ENCODE measurements around the gene SOX21.

SOX21 gene

DNA sequence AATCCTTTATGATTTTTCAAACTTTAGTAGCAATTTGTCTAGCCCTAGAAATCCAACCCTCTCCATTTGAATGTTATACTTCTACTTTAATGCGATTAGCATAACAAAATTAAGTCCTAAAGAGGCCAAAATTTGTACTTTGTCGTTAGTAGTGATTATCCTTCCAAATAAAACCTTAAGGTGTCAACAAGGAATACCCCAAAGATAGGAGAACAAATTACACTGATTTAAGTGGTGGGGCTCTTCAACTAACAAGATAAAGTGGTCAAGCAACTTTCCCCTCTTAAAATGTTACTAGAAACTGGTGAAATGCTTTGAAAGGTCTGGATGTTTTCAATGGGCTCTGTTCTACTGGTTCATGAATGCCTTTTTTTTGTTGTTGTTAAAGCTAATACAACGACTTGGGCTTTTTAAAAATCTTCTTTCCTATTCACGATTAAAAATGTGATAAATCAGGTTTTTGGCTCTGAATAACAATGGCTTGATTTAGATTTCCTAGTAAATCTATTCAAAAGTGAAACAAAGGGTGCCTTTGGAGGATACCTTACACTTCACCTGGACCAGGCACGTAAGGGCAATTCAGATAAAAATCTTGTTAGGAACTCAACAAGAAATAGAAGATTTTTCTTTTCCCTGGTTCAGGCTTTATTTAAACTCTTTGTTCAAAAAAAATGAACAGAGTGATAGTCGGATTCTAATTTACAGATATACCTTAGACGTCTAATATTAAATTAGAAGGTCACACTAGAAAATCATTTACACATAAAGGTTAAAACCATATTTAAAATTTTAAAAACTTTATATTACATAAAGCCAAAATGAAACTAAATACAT lies 3.1 kb downstream of the SOX21 start:
- no peak for DNase-seq (ENCODE audit: low read depth in 1 of 2, low spot score in 1 of 2)

GRCh38 chr13:94708031-94708859 lies 4.1 kb downstream of the SOX21 start:
- no peak for DNase-seq (ENCODE audit: low read depth in 1 of 2, low spot score in 1 of 2)

GRCh38 chr13:94707400-94708021 lies 4.8 kb downstream of the SOX21 start:
- DNase-seq (ENCODE audit: low read depth in 1 of 2, low spot score in 1 of 2), result no peak

DNA sequence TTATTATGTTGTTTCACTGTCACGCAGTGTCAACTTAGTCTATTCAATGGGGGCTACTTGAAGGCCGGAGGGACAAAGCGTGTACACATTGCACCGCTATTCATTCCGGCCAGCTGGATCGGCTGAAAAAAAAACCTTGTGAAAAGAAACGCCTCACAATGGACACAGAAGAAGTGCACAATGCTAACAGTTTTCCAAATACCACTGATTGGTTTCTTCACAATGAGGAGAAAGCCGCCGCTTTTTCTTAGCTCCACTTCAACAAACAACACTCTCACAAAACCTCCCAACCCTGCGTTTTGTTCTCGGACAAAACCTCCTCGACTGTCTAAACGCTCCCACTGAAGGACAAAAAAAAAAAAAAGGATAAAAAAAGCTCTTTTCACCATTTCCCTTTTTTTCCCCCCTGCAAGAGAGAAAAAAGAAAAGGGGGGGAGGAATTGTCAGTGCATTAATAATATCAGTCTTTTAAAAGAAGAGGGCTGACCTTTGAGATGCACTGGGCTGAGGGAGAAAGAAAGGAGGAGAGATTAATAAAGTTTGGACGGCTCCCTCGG lies 5.4 kb downstream of the SOX21 start:
- DNase-seq (ENCODE audit: low read depth in 1 of 2, low spot score in 1 of 2), result no peak

GRCh38 chr13:94706101-94706842 lies 6.1 kb downstream of the SOX21 start:
- no peak for DNase-seq (ENCODE audit: low read depth in 1 of 2, low spot score in 1 of 2)

DNA sequence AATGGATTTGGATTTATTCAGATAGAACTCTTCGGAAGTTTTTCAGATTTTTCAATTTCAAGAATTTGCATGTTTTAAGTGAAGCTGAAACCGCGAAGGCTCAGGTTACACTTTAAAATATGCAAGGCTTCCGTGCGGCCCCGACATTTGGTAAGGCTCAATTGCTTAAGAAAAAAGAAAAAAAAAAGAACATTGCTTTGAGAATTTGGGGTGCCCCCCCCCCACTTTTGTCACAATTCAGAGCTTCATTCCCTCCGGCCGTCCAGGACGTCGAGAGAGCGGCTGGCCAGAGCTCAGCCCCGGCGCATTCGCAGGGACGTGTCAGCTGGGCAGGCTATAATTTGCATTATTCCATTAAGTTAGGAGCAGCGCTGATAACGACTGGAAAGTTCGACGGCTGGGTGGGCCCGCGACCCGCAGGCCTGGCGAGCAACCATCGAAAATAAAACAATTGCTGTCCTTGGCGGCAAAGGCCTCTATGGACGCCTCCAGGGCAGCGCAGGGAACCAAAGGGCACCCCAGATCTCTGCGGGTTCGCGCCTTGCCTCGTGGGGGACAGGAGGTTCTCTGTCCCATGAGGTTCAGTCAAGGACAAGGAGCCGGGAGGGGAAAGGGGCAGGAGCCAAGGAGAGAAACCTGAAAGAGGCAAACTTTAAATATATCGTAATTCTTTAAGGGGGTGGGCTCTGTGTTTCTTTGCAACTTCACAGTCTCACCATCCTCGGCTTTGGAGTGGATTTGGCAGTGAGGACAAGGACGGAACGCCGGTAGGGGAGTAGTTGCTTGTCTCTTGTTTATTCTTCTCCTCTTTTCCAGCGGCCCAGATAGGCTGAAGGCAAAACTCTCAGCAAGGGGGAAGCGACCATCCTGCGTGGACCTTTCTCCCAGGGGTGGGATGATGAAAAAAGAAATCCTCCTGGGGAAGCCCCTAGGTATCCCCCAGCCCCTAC lies 7.0 kb downstream of the SOX21 start:
- no peak for DNase-seq (ENCODE audit: low read depth in 1 of 2, low spot score in 1 of 2)

DNA sequence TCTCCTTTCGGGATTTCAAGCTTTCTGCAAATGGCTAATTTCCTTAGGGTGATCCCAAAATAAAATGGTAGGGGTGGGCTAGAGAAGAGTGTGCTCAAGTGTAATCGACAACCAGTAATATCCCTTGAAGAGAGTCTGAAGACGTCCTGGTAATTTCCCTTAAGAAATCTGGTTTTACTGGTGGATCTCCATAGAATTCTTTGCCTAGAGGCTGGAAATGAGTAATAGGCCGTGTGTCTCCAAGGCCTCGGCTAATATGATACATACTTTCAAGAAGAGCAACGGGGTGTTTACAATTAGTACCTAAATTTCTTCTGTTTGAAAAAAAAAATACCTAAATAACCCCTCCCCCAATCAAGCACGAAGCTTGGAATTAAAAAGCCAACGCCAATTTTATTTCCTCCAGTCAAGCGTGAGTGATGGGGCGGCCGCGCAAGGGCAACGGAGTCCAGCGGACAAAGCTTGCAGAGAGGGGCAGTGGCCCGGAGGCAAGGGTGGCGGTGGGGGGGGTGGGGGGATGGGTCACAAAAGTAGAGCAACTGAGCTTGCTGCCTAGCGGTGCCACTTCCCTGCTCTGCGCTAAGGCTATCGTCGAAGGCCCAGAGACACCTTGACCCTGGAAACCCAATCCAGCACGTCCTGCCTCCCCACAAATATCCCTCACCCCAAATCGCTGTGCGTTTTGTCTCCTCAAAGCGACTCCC lies 7.8 kb downstream of the SOX21 start:
- DNase-seq (ENCODE audit: low read depth in 1 of 2, low spot score in 1 of 2), result no peak

DNA sequence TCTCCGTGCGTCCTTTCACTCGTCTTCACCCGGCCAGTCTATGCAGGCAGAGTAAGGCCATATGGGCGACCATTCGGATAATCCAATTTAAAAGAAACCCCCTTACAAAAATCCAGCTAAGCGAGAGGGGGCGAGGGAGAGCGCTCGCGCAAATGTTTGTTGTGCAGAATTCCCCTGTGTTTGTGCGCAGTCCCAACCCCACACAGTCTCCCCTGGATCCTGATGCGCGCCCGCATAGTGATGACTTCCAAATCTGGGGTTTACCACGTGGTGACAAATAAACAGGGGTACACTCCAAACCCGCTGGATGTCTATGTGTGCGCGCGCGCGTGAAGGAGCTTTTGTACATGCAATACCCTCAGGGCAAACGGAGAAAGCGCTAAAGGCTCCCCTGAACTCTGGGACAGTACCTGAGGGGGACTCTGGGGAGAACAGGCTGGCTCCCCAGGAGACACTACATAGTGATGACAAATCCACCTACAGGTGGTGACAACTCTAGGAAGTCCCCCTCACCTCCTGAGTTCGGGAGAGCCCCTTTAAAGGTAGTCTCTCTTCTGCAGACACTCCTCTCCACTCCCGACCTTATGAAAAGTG lies 8.5 kb downstream of the SOX21 start:
- no peak for DNase-seq (ENCODE audit: low read depth in 1 of 2, low spot score in 1 of 2)

- DNase-seq (ENCODE audit: low read depth in 1 of 2, low spot score in 1 of 2), result no peak
Measured at GRCh38 chr13:94703271-94703670, 9.1 kb downstream of the SOX21 start.

DNA sequence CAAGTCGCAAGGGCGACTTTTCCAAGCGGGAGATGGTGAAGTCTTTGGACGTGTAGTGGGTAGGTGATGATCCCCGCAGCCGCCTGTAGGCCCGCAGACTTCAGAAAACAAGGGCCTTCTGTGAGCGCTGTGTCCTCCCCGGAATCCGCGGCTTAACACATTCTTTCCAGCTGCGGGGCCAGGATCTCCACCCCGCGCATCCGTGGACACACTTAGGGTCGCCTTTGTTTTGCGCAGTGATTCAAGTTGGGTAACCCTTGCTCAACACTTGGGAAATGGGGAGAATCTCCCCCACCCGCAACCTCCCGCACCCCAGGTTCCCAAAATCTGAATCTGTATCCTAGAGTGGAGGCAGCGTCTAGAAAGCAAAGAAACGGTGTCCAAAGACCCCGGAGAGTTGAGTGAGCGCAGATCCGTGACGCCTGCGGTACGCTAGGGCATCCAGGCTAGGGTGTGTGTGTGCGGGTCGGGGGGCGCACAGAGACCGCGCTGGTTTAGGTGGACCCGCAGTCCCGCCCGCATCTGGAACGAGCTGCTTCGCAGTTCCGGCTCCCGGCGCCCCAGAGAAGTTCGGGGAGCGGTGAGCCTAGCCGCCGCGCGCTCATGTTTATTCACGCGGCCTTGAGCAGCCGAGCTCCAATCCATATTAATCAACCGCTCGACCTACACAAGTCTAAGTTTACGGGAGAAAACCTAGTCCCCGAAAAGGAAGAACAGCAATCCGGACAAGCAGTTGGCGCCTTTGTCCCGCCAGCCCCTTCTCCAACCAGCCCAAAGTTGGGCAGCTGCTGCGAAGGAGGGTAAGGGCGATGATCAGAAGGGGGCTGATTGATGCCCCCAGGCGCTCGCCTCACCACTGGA lies 9.9 kb downstream of the SOX21 start:
- DNase-seq (ENCODE audit: low read depth in 1 of 2, low spot score in 1 of 2), result no peak

GRCh38 chr13:94701313-94702180 lies 10.8 kb downstream of the SOX21 start:
- DNase-seq (ENCODE audit: low read depth in 1 of 2, low spot score in 1 of 2), result no peak

DNA sequence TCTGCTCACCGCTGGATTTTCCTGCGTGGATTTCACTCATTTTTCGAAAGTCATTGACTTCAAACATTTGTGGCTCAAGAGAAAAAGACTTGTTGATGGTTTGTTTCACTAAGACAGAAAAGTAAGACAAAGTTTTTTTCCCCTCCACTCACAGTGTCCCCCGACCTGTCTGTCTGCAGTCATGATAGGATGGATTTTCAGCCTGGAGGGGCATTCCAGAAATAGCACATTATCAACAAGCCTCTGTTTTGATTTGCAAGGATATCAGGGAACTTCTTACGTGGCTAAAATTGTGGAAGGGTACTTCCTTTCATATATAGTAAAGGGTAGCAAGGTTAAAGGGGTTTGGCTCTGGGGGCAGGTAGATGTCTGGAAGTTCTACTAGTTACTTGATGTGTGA lies 11.8 kb downstream of the SOX21 start:
- DNase-seq (ENCODE audit: low read depth in 1 of 2, low spot score in 1 of 2), result no peak

DNA sequence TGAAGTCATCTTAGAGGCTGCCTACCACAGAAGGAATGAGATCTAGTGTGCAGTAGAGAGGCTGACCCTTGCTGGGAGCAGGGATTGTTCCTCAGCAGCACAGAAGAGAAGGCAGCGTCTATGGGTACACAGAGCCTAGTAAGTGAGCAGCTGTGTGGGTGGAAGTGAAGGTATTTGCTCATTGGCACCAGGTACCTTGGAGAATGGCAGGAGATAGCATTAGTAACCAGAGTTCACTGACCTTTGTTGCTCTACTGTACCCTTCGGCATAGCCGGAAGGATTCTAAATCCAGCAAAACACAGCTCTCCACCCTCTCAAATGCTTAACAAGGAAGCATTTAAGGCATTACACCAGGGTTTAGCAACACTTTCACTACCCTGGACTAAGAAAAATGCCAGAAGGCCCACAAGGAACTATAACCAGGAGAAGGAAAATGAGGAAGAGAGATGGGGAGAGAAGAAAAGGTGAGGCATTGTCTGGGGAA lies 12.3 kb downstream of the SOX21 start:
- no peak for DNase-seq (ENCODE audit: low read depth in 1 of 2, low spot score in 1 of 2)

DNA sequence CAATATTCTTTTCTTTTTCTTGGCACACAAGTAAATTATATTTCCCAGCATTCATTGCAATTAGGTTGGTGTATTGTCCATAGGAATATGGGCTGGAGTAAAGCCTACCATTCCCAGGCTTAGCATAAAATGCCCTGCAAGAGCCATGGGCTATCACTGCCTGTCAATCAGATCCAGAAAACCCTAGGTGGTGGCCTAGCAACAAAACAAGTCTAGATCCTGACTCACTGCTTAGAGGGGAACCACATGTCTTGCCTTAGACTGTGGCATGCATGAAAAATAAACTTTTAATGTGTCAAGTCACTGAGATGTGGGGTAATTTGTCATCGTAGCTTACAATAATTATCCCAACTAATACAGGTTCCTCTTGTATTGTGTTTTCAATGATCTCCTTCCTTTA lies 16.2 kb downstream of the SOX21 start:
- no peak for DNase-seq (ENCODE audit: low read depth in 1 of 2, low spot score in 1 of 2)

- no peak for DNase-seq (ENCODE audit: low read depth in 1 of 2, low spot score in 1 of 2)
Measured at GRCh38 chr13:94692030-94692429, 20.3 kb downstream of the SOX21 start.

DNA sequence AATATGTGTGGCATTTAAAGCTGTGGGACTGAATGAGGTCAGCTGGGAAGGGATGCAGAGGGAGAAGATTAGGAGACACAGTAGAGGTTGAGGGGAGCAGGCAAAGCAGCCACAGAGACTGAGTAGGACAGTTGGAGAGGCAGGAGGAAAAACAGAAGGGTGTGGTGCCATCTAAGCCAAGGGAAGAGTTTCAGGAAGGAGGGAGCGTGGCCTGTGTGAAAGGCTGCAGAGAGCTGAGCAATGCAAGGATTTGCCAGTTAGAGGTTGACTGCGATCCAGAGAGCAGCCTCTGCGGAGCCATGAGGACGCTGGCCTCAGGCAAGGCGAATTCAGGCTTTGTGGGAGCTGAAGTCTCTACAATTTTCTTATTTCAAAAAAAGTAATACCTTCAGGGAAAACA lies 28.9 kb downstream of the SOX21 start:
- DNase-seq (ENCODE audit: low read depth in 1 of 2, low spot score in 1 of 2), result no peak

DNA sequence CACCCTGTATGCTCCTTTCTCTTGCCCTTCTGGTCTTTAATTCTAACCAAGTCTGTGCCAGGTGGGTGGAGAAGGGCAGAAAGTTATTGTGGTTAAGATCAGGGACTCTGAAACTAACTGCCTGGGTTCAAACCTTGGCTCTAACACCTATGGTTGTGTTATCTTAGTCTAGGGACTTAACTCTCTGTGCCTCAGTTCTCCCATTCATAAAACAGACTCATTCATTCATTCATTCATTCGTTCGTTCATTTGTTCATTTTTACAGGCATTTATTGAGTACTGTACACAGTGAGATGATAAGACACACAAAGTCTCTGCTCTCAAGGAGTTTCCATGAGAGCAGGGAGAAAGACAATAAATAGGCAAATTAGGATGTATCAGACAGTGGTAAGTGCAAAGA lies 30.1 kb downstream of the SOX21 start:
- no peak for DNase-seq (ENCODE audit: low read depth in 1 of 2, low spot score in 1 of 2)
